Upper lobe of left lung (tissue), 6 donors: ENCODE measurements around the gene CD163L1. TPM values are rescaled to one million over a fixed set of nuclear protein-coding genes. Genes with fewer than 3 reads are reported as not detected.
A peak's percentile ranks its signal among the peaks of the same experiment; 100 is the strongest.
"Not testable (repeated sequence)": the region's sequence is repeated elsewhere in the genome, so short reads cannot be mapped to it uniquely, and the experiment has no call there.

ENCODE experiments used
- ATAC-seq, 2 donors: fragments of 200-7000 bp; cut with Tn5 transposase; one replicate each; pipeline ENCODE4 v1.9.1; 2022; ENCODE audit warnings: mild to moderate bottlenecking in 2 of 2, moderate library complexity in 2 of 2; ENCODE audit not compliant: low FRiP score in 2 of 2
- DNase-seq, 2 donors: peaks; one replicate each; pipeline ENCODE4 v3.0.0-alpha.2; 2019 to 2020
- H3K27ac ChIP-seq, 4 donors: fragments of 200-600 bp; sonication (generic); one replicate each; pipeline ENCODE4 v1.5.1; 2016 to 2019
- H3K27me3 ChIP-seq, 4 donors: fragments of 200-600 bp; sonication (generic); one replicate each; pipeline ENCODE4 v1.5.1; 2017 to 2019
- H3K36me3 ChIP-seq, 4 donors: fragments of 200-600 bp; sonication (generic); one replicate each; pipeline ENCODE4 v1.5.1; 2016 to 2019
- H3K4me1 ChIP-seq, 4 donors: fragments of 200-600 bp; sonication (generic); one replicate each; pipeline ENCODE4 v1.5.1; 2018 to 2019
- H3K4me3 ChIP-seq, 4 donors: fragments of 200-600 bp; sonication (generic); one replicate each; pipeline ENCODE4 v1.5.1; 2017 to 2019; ENCODE audit warnings: mild to moderate bottlenecking in 2 of 4, moderate library complexity in 1 of 4
- H3K9me3 ChIP-seq, 4 donors: fragments of 200-600 bp; sonication (generic); one replicate each; pipeline ENCODE4 v1.5.1; 2018 to 2019
- CTCF ChIP-seq, 6 experiments: fragments of 450-650 bp in 4 of 6; fragments of 200-600 bp in 2 of 6; sonication (generic) in 2 of 6; IDR thresholded peaks; one replicate each; pipeline ENCODE4 v1.5.1; 2016 to 2019; ENCODE audit warnings: antibody characterized with exemption in 6 of 6
- EP300 ChIP-seq, 4 donors: sonication (generic); formaldehyde crosslinking; IDR thresholded peaks; one replicate each; pipeline ENCODE4 v1.5.1; 2017; ENCODE audit warnings: antibody characterized with exemption in 4 of 4, control low read depth in 2 of 4
- POLR2A ChIP-seq, 4 donors: fragments of 450-650 bp; IDR thresholded peaks; one replicate each; pipeline ENCODE4 v1.5.1; 2016 to 2017; ENCODE audit warnings: antibody characterized with exemption in 4 of 4, mild to moderate bottlenecking in 2 of 4
- POLR2AphosphoS5 ChIP-seq, 2 donors: sonication (generic); formaldehyde crosslinking; IDR thresholded peaks; one replicate each; pipeline ENCODE4 v1.5.1; 2017; ENCODE audit warnings: antibody characterized with exemption in 2 of 2
- WGBS, 2 donors: methylation state at CpG; one replicate each; pipeline ENCODE4 v1.1.5; 2017 to 2018; 5-methylcytosine and 5-hydroxymethylcytosine counted together
- total RNA-seq, 6 donors: library from RNA; depleted of rRNA in 4 of 6; stranded (reverse); fragments of >200 nt in 4 of 6; gene quantifications; one replicate each; pipeline versions ENCODE4 v1.1.0 to v1.2.1, GENCODE V29; 2016 to 2021
- donor health status: DM: no; HTN: no; CAD: no; lungs with moderate emphysema.
- donor health status: DM: no; HTN: yes; CAD: no; lungs with severe emphysema.

Gene CD163L1
- total RNA-seq, 6 donors from 2014 or later = 0.59 to 21.0 (median 4.2) TPM

GRCh38 chr12:7439579-7440505, 4.1 kb downstream of the CD163L1 start:
- H3K9me3 ChIP-seq = no peaks in the 10 kb centered on the region
- DNase-seq (peak; percentile 31 to 88), ATAC-seq (peak; percentile 61 to 79)
- 30 to 32% methylated on average over 52 to 53 of the region's 84 CpGs for WGBS, 2 donors
- peak overlapping the region in 3 of 4 donors; percentile 35 to 47 (median 42) for H3K4me3 ChIP-seq
- H3K36me3 ChIP-seq = no peaks in the 10 kb centered on the region
- H3K4me1 ChIP-seq = peaks cover 0 to 3% (median 0%) of the 10 kb centered on the region in 4 donors
- H3K27me3 ChIP-seq = no peaks in the 10 kb centered on the region
- H3K27ac ChIP-seq = peak overlapping the region in 1 of 4 donors; percentile 35
- no peak for TF ChIP-seq EP300 (IDR thresholded peaks at IDR 0.05)
- TF ChIP-seq CTCF (IDR thresholded peaks at IDR 0.05) = peak in 2 of 6 experiments; percentile 17 to 21
- TF ChIP-seq POLR2A (IDR thresholded peaks at IDR 0.05) = peak in 1 of 4 donors; percentile 33

GRCh38 chr12:7438291-7438995, 5.5 kb downstream of the CD163L1 start:
- 84 to 85% methylated on average over 8 of the region's 8 CpGs for WGBS, 2 donors
- H3K4me3 ChIP-seq = not testable (repeated sequence)

GRCh38 chr12:7437494-7437893, 6.5 kb downstream of the CD163L1 start:
- 83 to 94% methylated on average over 3 of the region's 3 CpGs for WGBS, 2 donors
- H3K9me3 ChIP-seq, ATAC-seq: not testable (repeated sequence)

More at GRCh38 chr12:7438291-7438995, 5.5 kb downstream of the CD163L1 start:
- not testable (repeated sequence) for H3K4me1 ChIP-seq, DNase-seq, H3K27me3 ChIP-seq, ATAC-seq, H3K27ac ChIP-seq, H3K36me3 ChIP-seq, H3K9me3 ChIP-seq

GRCh38 chr12:7434670-7435069, 9.3 kb downstream of the CD163L1 start:
- no peaks in the 10 kb centered on the region for H3K27me3 ChIP-seq
- no peaks in the 10 kb centered on the region for H3K4me1 ChIP-seq
- ATAC-seq (no peak), DNase-seq (no peak)
- H3K36me3 ChIP-seq = no peaks in the 10 kb centered on the region
- TF ChIP-seq EP300 (IDR thresholded peaks at IDR 0.05) = no peak
- no peak for TF ChIP-seq POLR2A (IDR thresholded peaks at IDR 0.05)
- no peak for TF ChIP-seq CTCF (IDR thresholded peaks at IDR 0.05)
- TF ChIP-seq POLR2AphosphoS5 (IDR thresholded peaks at IDR 0.05) = no peak
- no peak overlapping the region for H3K4me3 ChIP-seq
- no peak overlapping the region for H3K27ac ChIP-seq
- H3K9me3 ChIP-seq = no peaks in the 10 kb centered on the region

More at GRCh38 chr12:7437494-7437893, 6.5 kb downstream of the CD163L1 start:
- not testable (repeated sequence) for H3K27ac ChIP-seq, H3K27me3 ChIP-seq, H3K4me3 ChIP-seq, H3K36me3 ChIP-seq, DNase-seq, H3K4me1 ChIP-seq

- no peak for TF ChIP-seq CTCF (IDR thresholded peaks at IDR 0.05)
- no peak for TF ChIP-seq EP300 (IDR thresholded peaks at IDR 0.05)
- no peak for TF ChIP-seq POLR2AphosphoS5 (IDR thresholded peaks at IDR 0.05)
- no peak for TF ChIP-seq POLR2A (IDR thresholded peaks at IDR 0.05)
- no peak for DNase-seq
- Histone ChIP-seq H3K27ac (no peak overlapping the region), H3K9me3 (no peaks in the 10 kb centered on the region), H3K36me3 (no peaks in the 10 kb centered on the region), H3K27me3 (no peaks in the 10 kb centered on the region), H3K4me1 (no peaks in the 10 kb centered on the region), H3K4me3 (no peak overlapping the region)
- no peak for ATAC-seq
- 72 to 78% methylated on average over 6 of the region's 6 CpGs for WGBS, 2 donors
Measured at GRCh38 chr12:7433276-7433822, 10.6 kb downstream of the CD163L1 start.
